Measurements from ENCODE around the gene SPTBN1. TPM values are rescaled to one million over a fixed set of nuclear protein-coding genes. Genes with fewer than 3 reads are reported as not detected.

SPTBN1 gene
- total RNA-seq, 1 experiment from 2014 or later = 146 TPM

- CTCF ChIA-PET = no interaction called here
These were observed 56.1 kb downstream of the SPTBN1 start for GRCh38 chr2:54512183-54512582.

DNA sequence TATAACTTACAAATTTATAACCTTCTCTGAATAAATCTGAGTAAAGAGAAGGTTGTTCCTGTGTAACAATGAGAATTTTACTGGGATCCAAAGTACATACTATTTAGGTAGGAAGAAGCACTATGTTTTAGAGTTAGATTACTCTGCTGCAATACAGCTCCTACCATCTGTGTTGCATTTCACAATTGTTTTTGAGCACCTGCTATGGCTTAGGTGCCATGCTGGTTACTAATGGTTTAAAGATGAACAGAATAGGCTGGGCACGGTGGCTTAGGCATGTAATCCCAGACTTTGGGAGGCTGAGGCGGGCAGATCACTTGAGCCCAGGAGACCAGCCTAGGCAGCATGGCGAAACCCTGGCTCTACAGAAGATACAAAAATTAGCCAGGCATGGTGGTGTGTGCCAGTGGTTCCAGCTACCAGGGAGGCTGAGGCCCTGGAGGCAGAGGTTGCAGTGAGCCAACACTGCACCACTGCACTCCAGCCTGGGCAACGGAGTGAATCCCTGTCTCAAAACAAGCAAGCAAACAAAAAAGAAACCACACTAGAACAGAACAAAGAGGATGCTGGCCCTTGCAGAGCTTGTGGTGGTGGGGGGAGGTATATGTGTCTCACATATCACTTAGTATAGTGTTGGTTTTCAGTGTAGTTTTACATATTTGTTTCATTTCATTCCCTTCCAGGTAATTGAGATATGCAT, 56.7 kb downstream of the SPTBN1 start:
- no peaks in the 10 kb centered on the region for H3K27me3 ChIP-seq (replicated peaks; ENCODE audit: insufficient read depth, low read depth, low read length, poor library complexity)
- intact Hi-C loops (cut with micrococcal nuclease; ENCODE audit: unreplicated experiment) = no loop called here
- DNase-seq (ENCODE audit: low spot score) = no peak
- POLR2A ChIA-PET (ENCODE audit: low non-redundant PET) = interaction anchor here (0.6 kb wide), 1 partner anchor 751 kb away, joined by 4 read pairs; no protein-coding TSS in a partner anchor
- H3K36me3 ChIP-seq (ENCODE audit: insufficient read depth, low read length, poor library complexity, severe bottlenecking) = no peaks in the 10 kb centered on the region
- CTCF ChIA-PET = no interaction called here
- no peaks in the 10 kb centered on the region for H3K9me3 ChIP-seq (ENCODE audit: low read depth, low read length, poor library complexity, severe bottlenecking)
- TF ChIP-seq EZH2 (IDR thresholded peaks at IDR 0.05; ENCODE audit: borderline replicate concordance, low read depth, low read length, poor library complexity, severe bottlenecking) (no peak), CTCF (conservative IDR thresholded peaks at IDR 0.05; ENCODE audit: low read depth, low read length) (no peak)
- no peak overlapping the region for H3K27ac ChIP-seq (ENCODE audit: low read depth, low read length, poor library complexity, severe bottlenecking)
- peaks cover 17% of the 10 kb centered on the region for H3K4me1 ChIP-seq (ENCODE audit: insufficient read depth, low read length, poor library complexity, severe bottlenecking)
- H3K4me3 ChIP-seq (ENCODE audit: low read depth, low read length, poor library complexity, severe bottlenecking) = no peak overlapping the region
- no TSS peak for BruUV-seq (replicated peaks)

More at GRCh38 chr2:54512183-54512582, 56.1 kb downstream of the SPTBN1 start:
- TF ChIP-seq EZH2 (IDR thresholded peaks at IDR 0.05; ENCODE audit: borderline replicate concordance, low read depth, low read length, poor library complexity, severe bottlenecking) = no peak
- no peak overlapping the region for H3K27ac ChIP-seq (ENCODE audit: low read depth, low read length, poor library complexity, severe bottlenecking)
- POLR2A ChIA-PET (ENCODE audit: low non-redundant PET) = interaction anchor here (0.6 kb wide), 1 partner anchor 750 kb away, joined by 4 read pairs; no protein-coding TSS in a partner anchor
- DNase-seq (ENCODE audit: low spot score) = no peak
- no peak overlapping the region for H3K4me3 ChIP-seq (ENCODE audit: low read depth, low read length, poor library complexity, severe bottlenecking)
- no TSS peak for BruUV-seq (replicated peaks)
- no peaks in the 10 kb centered on the region for H3K27me3 ChIP-seq (replicated peaks; ENCODE audit: insufficient read depth, low read depth, low read length, poor library complexity)
- peaks cover 17% of the 10 kb centered on the region for H3K4me1 ChIP-seq (ENCODE audit: insufficient read depth, low read length, poor library complexity, severe bottlenecking)
- H3K36me3 ChIP-seq (ENCODE audit: insufficient read depth, low read length, poor library complexity, severe bottlenecking) = no peaks in the 10 kb centered on the region
- intact Hi-C loops (cut with micrococcal nuclease; ENCODE audit: unreplicated experiment) = no loop called here
- H3K9me3 ChIP-seq (ENCODE audit: low read depth, low read length, poor library complexity, severe bottlenecking) = no peaks in the 10 kb centered on the region

GRCh38 chr2:54513363-54513715, 57.2 kb downstream of the SPTBN1 start:
- Histone ChIP-seq H3K4me1 (ENCODE audit: insufficient read depth, low read length, poor library complexity, severe bottlenecking) (peaks cover 17% of the 10 kb centered on the region), H3K27me3 (replicated peaks; ENCODE audit: insufficient read depth, low read depth, low read length, poor library complexity) (no peaks in the 10 kb centered on the region), H3K27ac (ENCODE audit: low read depth, low read length, poor library complexity, severe bottlenecking) (no peak overlapping the region), H3K9me3 (ENCODE audit: low read depth, low read length, poor library complexity, severe bottlenecking) (no peaks in the 10 kb centered on the region), H3K4me3 (ENCODE audit: low read depth, low read length, poor library complexity, severe bottlenecking) (no peak overlapping the region), H3K36me3 (ENCODE audit: insufficient read depth, low read length, poor library complexity, severe bottlenecking) (no peaks in the 10 kb centered on the region)
- DNase-seq (ENCODE audit: low spot score) = no peak
- CTCF ChIA-PET = no interaction called here
- BruUV-seq (replicated peaks) = no TSS peak
- intact Hi-C loops (cut with micrococcal nuclease; ENCODE audit: unreplicated experiment) = no loop called here
- TF ChIP-seq CTCF (conservative IDR thresholded peaks at IDR 0.05; ENCODE audit: low read depth, low read length) = no peak
- no peak for TF ChIP-seq EZH2 (IDR thresholded peaks at IDR 0.05; ENCODE audit: borderline replicate concordance, low read depth, low read length, poor library complexity, severe bottlenecking)
- POLR2A ChIA-PET (ENCODE audit: low non-redundant PET) = no interaction called here

All from A673 (cell line).